Suprapubic skin (tissue), 3 donors: Measurements from ENCODE around the gene ATPAF1.
"Not testable (repeated sequence)": the region's sequence is repeated elsewhere in the genome, so short reads cannot be mapped to it uniquely, and the experiment has no call there.

Experiments used
- CTCF ChIP-seq, 2 donors: fragments of 200-600 bp in 1 of 2; fragments of 450-650 bp in 1 of 2; sonication (generic) in 1 of 2; IDR thresholded peaks; one replicate each; pipeline ENCODE4 v1.5.1; 2016 to 2019; ENCODE audit warnings: antibody characterized with exemption in 2 of 2, mild to moderate bottlenecking in 1 of 2, moderate library complexity in 1 of 2
- POLR2A ChIP-seq, 2 donors: fragments of 450-650 bp; IDR thresholded peaks; one replicate each; pipeline ENCODE4 v1.6.1; 2017; ENCODE audit warnings: antibody characterized with exemption in 2 of 2, mild to moderate bottlenecking in 2 of 2, moderate library complexity in 2 of 2

GRCh38 chr1:46694676-46695075 is 26.5 kb upstream of the ATPAF1 start:
- TF ChIP-seq CTCF, POLR2A (IDR thresholded peaks at IDR 0.05): not testable (repeated sequence)
